ENCODE data around the gene MKRN3.

DNA sequence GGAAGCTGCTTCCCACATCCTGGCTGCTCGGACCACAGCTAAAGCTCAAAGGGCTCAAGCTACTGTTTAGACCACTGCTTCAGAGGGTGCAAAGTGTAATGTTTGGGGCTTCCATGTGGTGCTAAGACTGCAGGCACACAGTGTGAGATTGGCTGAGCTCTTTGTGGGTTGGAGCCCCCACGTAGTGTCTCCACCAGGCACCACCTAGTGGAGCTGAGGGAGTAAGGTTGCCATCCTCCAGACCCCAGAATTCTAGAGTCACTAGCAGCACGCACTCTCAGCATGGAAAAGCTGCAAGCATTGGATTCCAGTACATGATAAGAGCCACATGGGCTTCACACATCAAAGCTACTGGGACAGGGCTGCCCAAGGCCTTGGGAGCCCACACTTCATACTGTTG is 9.3 kb downstream of the MKRN3 start:
- TF ChIP-seq GATA2 (IDR thresholded peaks at IDR 0.05; ENCODE audit: low read depth, low read length): no peak
- no peak for TF ChIP-seq GATA3 (IDR thresholded peaks at IDR 0.05; ENCODE audit: low read depth, low read length)
